Measurements from ENCODE around the gene CDC42EP1. TPM values are rescaled to one million over a fixed set of nuclear protein-coding genes. Genes with fewer than 3 reads are reported as not detected.

The CDC42EP1 gene
- polyA plus RNA-seq, 4 donors, result 19.7 to 81.5 (median 35.3) TPM

DNA sequence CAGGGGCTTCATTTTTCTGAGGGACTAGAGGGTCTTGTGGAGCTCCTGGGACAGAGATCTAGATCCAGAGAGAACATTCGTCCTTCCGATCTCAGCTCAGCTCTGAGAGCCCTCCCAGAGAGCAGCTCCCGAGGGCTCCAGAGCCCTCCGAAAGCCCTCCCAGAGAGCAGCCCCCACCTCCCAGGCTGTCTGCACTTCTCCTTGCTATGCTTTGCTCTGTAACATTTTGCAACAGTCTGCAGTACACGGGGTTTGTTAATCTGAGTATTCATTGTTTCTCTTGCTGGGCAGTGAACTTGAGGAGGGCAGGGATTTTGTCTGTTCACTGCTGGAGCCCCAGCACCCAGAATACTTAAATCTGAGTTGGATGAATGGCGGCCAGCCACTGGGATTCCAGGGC lies 50.9 kb downstream of the CDC42EP1 start:
- Histone ChIP-seq H3K4me3 (ENCODE audit: low read depth in 1 of 3, low read length in 3 of 3) (no peak overlapping the region), H3K9me3 (ENCODE audit: control insufficient read depth in 2 of 2, insufficient read depth in 1 of 2, low read depth in 1 of 2, low read length in 1 of 2) (no peaks in the 10 kb centered on the region), H3K27me3 (ENCODE audit: control insufficient read depth in 3 of 3, insufficient read depth in 3 of 3, low read length in 3 of 3) (no peaks in the 10 kb centered on the region), H3K36me3 (ENCODE audit: control insufficient read depth in 3 of 3, insufficient read depth in 2 of 3, low read depth in 1 of 3, low read length in 3 of 3) (peaks cover 0 to 43% (median 5%) of the 10 kb centered on the region in 3 donors), H3K27ac (ENCODE audit: low read depth in 1 of 3, low read length in 2 of 3) (peak overlapping the region in 1 of 3 donors; percentile 19), H3K4me1 (ENCODE audit: control insufficient read depth in 3 of 3, insufficient read depth in 2 of 3, low read depth in 1 of 3, low read length in 2 of 3) (peaks cover 2 to 15% (median 10%) of the 10 kb centered on the region in 3 donors)
- DNase-seq (no peak), FAIRE-seq (no peak)
- 79 to 89% (median 88%) methylated on average over 6 of the region's 6 CpGs for WGBS, 3 donors

DNA sequence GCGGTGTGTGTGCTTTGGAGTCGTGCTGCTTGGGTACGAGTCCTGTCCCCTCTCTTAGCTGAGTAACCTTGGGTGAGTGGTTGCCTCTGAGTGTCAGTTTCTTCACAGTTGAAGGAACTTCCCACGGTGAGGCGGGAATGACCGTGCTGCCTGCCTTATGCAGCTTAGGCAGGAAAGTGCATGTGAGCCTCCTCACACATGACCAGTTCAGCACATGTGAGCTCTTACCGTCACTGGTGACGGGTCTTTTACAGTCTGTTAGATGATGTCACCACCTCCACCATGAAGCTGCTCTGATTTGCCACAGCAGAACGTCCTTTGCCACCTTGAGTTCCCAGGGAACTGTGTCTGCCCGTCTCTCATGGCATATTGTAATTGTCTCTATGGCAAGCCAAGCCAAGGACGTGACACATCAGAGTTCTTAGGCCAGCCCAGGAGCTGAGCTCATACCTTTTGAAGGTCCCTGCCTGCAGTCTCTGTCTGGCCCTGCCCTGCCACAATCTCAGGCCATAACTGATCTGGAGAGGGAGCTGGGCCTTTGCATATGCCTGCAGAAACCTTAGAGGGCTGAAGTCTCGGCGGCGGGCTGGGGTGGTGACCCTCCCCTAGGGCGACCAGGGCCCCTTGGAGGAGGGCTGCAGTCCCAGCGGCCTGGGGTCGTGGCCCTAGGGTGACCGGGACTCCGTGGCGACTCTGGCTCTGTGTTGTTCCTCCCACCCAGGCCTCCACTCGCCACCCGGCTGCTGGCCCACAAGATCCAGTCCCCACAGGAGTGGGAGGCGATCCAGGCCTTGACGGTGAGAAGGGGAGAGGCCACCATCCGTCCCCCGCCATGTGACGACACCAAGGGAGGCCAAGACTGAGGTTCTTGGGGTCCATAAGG lies 56.2 kb downstream of the CDC42EP1 start:
- no peak overlapping the region for H3K4me3 ChIP-seq (ENCODE audit: low read depth in 1 of 3, low read length in 3 of 3)
- DNase-seq, result no peak
- FAIRE-seq, result no peak
- 91 to 92% (median 92%) methylated on average over 26 to 27 of the region's 27 CpGs for WGBS, 3 donors
- peaks cover 3 to 83% (median 13%) of the 10 kb centered on the region in 3 donors for H3K36me3 ChIP-seq (ENCODE audit: control insufficient read depth in 3 of 3, insufficient read depth in 2 of 3, low read depth in 1 of 3, low read length in 3 of 3)
- H3K9me3 ChIP-seq (ENCODE audit: control insufficient read depth in 2 of 2, insufficient read depth in 1 of 2, low read depth in 1 of 2, low read length in 1 of 2), result no peaks in the 10 kb centered on the region
- peaks cover 0 to 3% (median 0%) of the 10 kb centered on the region in 3 donors for H3K4me1 ChIP-seq (ENCODE audit: control insufficient read depth in 3 of 3, insufficient read depth in 2 of 3, low read depth in 1 of 3, low read length in 2 of 3)
- no peak overlapping the region for H3K27ac ChIP-seq (ENCODE audit: low read depth in 1 of 3, low read length in 2 of 3)
- H3K27me3 ChIP-seq (ENCODE audit: control insufficient read depth in 3 of 3, insufficient read depth in 3 of 3, low read length in 3 of 3), result no peaks in the 10 kb centered on the region

DNA sequence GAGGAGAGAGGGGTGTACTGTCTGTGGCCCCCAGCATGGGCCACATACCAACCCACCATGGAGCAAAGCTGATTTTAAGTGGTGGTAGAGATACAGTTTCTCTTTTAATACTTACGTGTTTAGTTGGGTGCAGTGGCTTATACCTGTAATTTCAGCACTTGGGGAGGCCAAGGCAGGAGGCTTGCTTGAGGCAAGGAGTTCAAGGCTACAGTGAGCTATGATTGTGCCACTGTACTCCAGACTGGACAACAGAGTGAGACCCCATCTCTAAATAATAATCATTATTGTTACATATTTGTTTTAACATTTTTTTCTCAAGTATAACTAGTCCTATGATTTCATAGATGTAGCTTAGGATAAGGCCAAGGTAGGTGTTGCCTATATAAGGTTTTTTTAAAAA lies 57.2 kb downstream of the CDC42EP1 start:
- Histone ChIP-seq H3K27ac (ENCODE audit: low read depth in 1 of 3, low read length in 2 of 3) (no peak overlapping the region), H3K36me3 (ENCODE audit: control insufficient read depth in 3 of 3, insufficient read depth in 2 of 3, low read depth in 1 of 3, low read length in 3 of 3) (peaks cover 3 to 91% (median 13%) of the 10 kb centered on the region in 3 donors), H3K27me3 (ENCODE audit: control insufficient read depth in 3 of 3, insufficient read depth in 3 of 3, low read length in 3 of 3) (no peaks in the 10 kb centered on the region), H3K9me3 (ENCODE audit: control insufficient read depth in 2 of 2, insufficient read depth in 1 of 2, low read depth in 1 of 2, low read length in 1 of 2) (no peaks in the 10 kb centered on the region), H3K4me3 (ENCODE audit: low read depth in 1 of 3, low read length in 3 of 3) (no peak overlapping the region), H3K4me1 (ENCODE audit: control insufficient read depth in 3 of 3, insufficient read depth in 2 of 3, low read depth in 1 of 3, low read length in 2 of 3) (peaks cover 0 to 3% (median 0%) of the 10 kb centered on the region in 3 donors)
- FAIRE-seq, result no peak
- WGBS, 3 donors, result 88 to 95% (median 91%) methylated on average over 1 of the region's 1 CpG
- no peak for DNase-seq

DNA sequence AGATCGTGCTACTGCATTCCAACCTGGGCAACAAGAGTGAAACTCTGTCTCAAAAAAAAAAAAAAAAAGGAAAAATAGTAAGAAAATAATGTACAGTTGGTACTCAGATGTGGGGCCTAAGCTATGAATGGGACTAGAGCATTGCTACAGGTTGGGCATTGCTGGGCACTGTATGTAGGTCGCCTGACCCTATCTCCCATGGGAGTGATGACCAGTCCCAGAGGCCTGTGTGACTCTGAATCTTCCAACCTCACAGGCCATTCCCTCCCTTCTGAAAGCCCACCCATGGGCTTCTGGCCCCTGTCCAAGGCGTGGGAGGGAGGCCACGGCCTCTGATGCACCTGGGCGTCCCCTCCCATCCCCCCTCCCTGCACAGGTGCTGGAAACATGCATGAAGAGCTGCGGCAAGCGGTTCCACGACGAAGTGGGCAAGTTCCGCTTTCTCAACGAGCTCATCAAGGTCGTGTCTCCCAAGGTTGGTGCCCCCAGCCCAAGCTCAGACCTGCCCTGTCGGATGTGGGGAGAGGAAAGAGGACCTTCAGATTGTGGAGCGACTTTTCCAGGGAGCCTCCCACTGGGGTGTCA lies 57.9 kb downstream of the CDC42EP1 start:
- no peak for DNase-seq
- H3K9me3 ChIP-seq (ENCODE audit: control insufficient read depth in 2 of 2, insufficient read depth in 1 of 2, low read depth in 1 of 2, low read length in 1 of 2), result no peaks in the 10 kb centered on the region
- H3K4me1 ChIP-seq (ENCODE audit: control insufficient read depth in 3 of 3, insufficient read depth in 2 of 3, low read depth in 1 of 3, low read length in 2 of 3), result no peaks in the 10 kb centered on the region
- H3K27ac ChIP-seq (ENCODE audit: low read depth in 1 of 3, low read length in 2 of 3), result no peak overlapping the region
- H3K36me3 ChIP-seq (ENCODE audit: control insufficient read depth in 3 of 3, insufficient read depth in 2 of 3, low read depth in 1 of 3, low read length in 3 of 3), result peaks cover 3 to 94% (median 13%) of the 10 kb centered on the region in 3 donors
- H3K4me3 ChIP-seq (ENCODE audit: low read depth in 1 of 3, low read length in 3 of 3), result no peak overlapping the region
- WGBS, 3 donors, result 83 to 86% (median 84%) methylated on average over 11 to 14 of the region's 14 CpGs
- FAIRE-seq, result no peak
- no peaks in the 10 kb centered on the region for H3K27me3 ChIP-seq (ENCODE audit: control insufficient read depth in 3 of 3, insufficient read depth in 3 of 3, low read length in 3 of 3)

DNA sequence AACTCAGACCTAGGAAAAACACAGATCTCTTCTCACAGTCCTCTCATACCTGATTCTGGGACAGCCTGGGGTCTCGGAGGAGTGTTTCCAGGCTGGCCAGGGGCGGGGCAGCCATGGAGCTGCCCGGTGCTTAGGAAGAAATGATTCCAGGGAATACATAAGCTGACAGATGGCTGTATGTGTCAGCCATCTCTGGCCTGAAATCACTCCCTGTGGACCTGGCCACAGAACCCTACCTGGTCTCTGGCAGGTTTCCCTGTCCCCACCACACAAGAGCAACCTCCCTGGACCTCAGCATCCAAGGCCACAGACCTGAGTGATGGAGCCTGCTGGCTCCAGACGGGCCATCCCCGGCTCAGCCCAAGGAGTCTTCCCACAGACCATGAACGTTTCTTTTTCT lies 58.4 kb downstream of the CDC42EP1 start:
- Histone ChIP-seq H3K36me3 (ENCODE audit: control insufficient read depth in 3 of 3, insufficient read depth in 2 of 3, low read depth in 1 of 3, low read length in 3 of 3) (peaks cover 3 to 94% (median 13%) of the 10 kb centered on the region in 3 donors), H3K9me3 (ENCODE audit: control insufficient read depth in 2 of 2, insufficient read depth in 1 of 2, low read depth in 1 of 2, low read length in 1 of 2) (no peaks in the 10 kb centered on the region), H3K4me1 (ENCODE audit: control insufficient read depth in 3 of 3, insufficient read depth in 2 of 3, low read depth in 1 of 3, low read length in 2 of 3) (peaks cover 0 to 5% (median under 1%) of the 10 kb centered on the region in 3 donors), H3K27ac (ENCODE audit: low read depth in 1 of 3, low read length in 2 of 3) (no peak overlapping the region), H3K4me3 (ENCODE audit: low read depth in 1 of 3, low read length in 3 of 3) (no peak overlapping the region), H3K27me3 (ENCODE audit: control insufficient read depth in 3 of 3, insufficient read depth in 3 of 3, low read length in 3 of 3) (no peaks in the 10 kb centered on the region)
- DNase-seq (no peak), FAIRE-seq (no peak)
- WGBS, 3 donors, result 85 to 94% (median 91%) methylated on average over 6 of the region's 6 CpGs

Other genes with a start within 250 kb of the CDC42EP1 start
- gene ELFN2, start 133.0 kb upstream of the CDC42EP1 start, polyA plus RNA-seq, result under 1 TPM in 2 of 4 donors, not detected in 2; 0.07 to 0.16 TPM
- gene MFNG, start 74.1 kb upstream of the CDC42EP1 start, polyA plus RNA-seq, result 10 to 100 TPM in 3 of 4 donors, 1 to 10 TPM in 1; 7.3 to 21.3 (median 19.9) TPM
- gene CARD10, start 41.1 kb upstream of the CDC42EP1 start, polyA plus RNA-seq, result 100 to 1,000 TPM in 2 of 4 donors, 10 to 100 TPM in 2; 31.5 to 129 (median 88.8) TPM
- 100 to 1,000 TPM; 174 to 485 (median 233) TPM for gene LGALS2, start 19.6 kb downstream of the CDC42EP1 start, polyA plus RNA-seq
- gene GGA1, start 48.4 kb downstream of the CDC42EP1 start, polyA plus RNA-seq, result 10 to 100 TPM; 42.8 to 73.2 (median 56.0) TPM
- gene SH3BP1, start 79.2 kb downstream of the CDC42EP1 start, polyA plus RNA-seq, result 10 to 100 TPM; 20.8 to 46.0 (median 28.5) TPM
- 10 to 100 TPM; 24.1 to 98.6 (median 57.3) TPM for gene PDXP, start 98.2 kb downstream of the CDC42EP1 start, polyA plus RNA-seq
- gene LGALS1, start 115.2 kb downstream of the CDC42EP1 start, polyA plus RNA-seq, result 100 to 1,000 TPM in 3 of 4 donors, 10 to 100 TPM in 1; 36.9 to 396 (median 243) TPM
- gene NOL12, start 125.9 kb downstream of the CDC42EP1 start, polyA plus RNA-seq, result 10 to 100 TPM; 16.6 to 28.9 (median 23.3) TPM
- gene TRIOBP, start 136.6 kb downstream of the CDC42EP1 start, polyA plus RNA-seq, result 10 to 100 TPM; 20.4 to 46.8 (median 35.2) TPM
- gene GCAT, start 247.5 kb downstream of the CDC42EP1 start, polyA plus RNA-seq, result 10 to 100 TPM in 2 of 4 donors, 1 to 10 TPM in 2; 2.9 to 12.3 (median 8.9) TPM